ENCODE data around the gene CES5A.

- no peak for TF ChIP-seq TRIM28 (IDR thresholded peaks at IDR 0.05; ENCODE audit: borderline replicate concordance, low read length)
- TF ChIP-seq ZNF747 (tag by site-specific recombination; IDR thresholded peaks at IDR 0.05) = no peak
- no peak for TF ChIP-seq ELK4 (IDR thresholded peaks at IDR 0.05; ENCODE audit: borderline replicate concordance, low read depth, low read length)
- no peak for TF ChIP-seq ZNF510 (tag by site-specific recombination; IDR thresholded peaks at IDR 0.05; ENCODE audit: insufficient replicate concordance)
- no peak for TF ChIP-seq CTCF (tag by site-specific recombination; IDR thresholded peaks at IDR 0.05)
- no peak for TF ChIP-seq ZNF654 (tag by site-specific recombination; IDR thresholded peaks at IDR 0.05; ENCODE audit: low read depth)
- TF ChIP-seq ZNF121 (tag by site-specific recombination; IDR thresholded peaks at IDR 0.05) = no peak
- TF ChIP-seq ZNF639 (tag by site-specific recombination; IDR thresholded peaks at IDR 0.05) = no peak
- no peak for TF ChIP-seq YY1 (tag by site-specific recombination; IDR thresholded peaks at IDR 0.05)
These were observed 2.1 kb downstream of the CES5A start for GRCh38 chr16:55873122-55873521.

Measured in HEK293 (cell line).